ENCODE results near the gene TGFBR3L.

DNA sequence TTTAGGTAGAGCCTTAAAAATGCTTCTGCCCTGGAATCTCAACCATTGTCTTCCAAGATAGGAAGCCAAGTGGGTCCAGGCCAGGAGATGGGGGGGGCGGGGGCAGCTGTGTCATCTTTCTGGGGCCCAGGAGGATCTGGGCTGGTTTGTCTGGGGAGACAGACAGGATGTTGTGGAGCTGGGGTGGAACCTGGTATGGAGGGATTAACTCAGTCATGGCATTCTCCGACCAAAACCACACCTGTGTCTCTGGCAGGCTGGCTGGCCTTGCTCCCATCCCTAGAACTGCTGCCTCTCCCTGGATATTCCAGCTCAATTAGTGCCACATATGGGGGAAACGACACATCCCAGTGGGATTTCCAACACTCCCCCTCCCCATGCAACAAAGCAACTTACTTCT is 13.7 kb upstream of the TGFBR3L start:
- TF ChIP-seq SUZ12 (IDR thresholded peaks at IDR 0.05; ENCODE audit: extremely low read depth, insufficient read depth, insufficient read length) (no peak), ZNF274 (IDR thresholded peaks at IDR 0.05; ENCODE audit: low read depth, low read length) (no peak)
